ENCODE results near the gene HIBADH.

- TF ChIP-seq CTCF (IDR thresholded peaks at IDR 0.05 in 2 of 3, conservative IDR thresholded peaks at IDR 0.05 in 1 of 3; ENCODE audit: control insufficient read depth in 2 of 3, extremely low read depth in 1 of 3, insufficient read depth in 1 of 3, low read depth in 3 of 3, low read length in 3 of 3) (no peak), JUND (IDR thresholded peaks at IDR 0.05; ENCODE audit: low read depth, low read length) (no peak), CHD2 (IDR thresholded peaks at IDR 0.05; ENCODE audit: borderline replicate concordance, low read depth, low read length) (no peak), IRF3 (IDR thresholded peaks at IDR 0.05) (no peak), CBX5 (IDR thresholded peaks at IDR 0.05; ENCODE audit: low read depth) (no peak)
These were observed 21.8 kb upstream of the HIBADH start for GRCh38 chr7:27684491-27684890.
